ENCODE data around the gene ANKS4B.
"Not testable (repeated sequence)": the region's sequence is repeated elsewhere in the genome, so short reads cannot be mapped to it uniquely, and the experiment has no call there.

ANKS4B gene

DNA sequence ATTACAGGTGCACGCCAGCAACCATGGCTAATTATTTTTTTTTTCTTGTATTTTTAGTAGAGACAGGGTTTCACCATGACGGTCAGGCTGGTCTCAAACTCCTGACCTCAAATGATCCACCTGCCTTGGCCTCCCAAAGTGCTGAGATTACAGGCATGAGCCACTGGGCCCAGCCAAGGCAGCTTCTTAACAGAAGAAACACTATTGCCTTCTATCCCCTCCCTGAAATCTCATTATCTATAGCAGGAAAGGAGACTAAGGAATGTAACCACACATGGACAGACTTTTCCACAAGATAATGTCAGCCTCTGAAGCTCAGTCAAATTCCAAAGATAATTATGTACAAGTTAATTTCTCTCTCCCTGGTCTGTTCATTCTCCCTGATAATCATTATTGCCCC is 16.4 kb upstream of the ANKS4B start:
- DNase-seq (ENCODE audit: extremely low read depth in 1 of 2, low read depth in 1 of 2) = no peak

DNA sequence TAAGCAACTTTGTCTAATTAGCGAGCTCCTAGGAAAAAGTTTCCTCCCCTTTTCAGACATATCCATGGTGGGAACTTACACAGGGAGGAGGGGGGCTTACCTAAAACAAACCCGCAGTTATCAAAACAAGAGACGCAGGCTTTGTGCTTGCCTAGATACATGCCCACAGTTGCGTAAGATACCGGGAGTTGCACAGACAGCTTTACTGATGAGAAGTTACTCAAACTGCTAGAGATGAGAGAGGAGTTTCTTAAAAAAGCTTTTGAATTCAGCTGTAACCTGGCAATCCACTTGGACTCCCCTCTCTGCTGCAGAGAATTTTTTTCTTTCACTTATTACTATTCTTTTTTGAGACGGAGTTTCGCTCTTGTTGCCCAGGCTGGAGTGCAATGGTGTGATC is 15.3 kb upstream of the ANKS4B start:
- DNase-seq (ENCODE audit: extremely low read depth in 1 of 2, low read depth in 1 of 2) = no peak

DNA sequence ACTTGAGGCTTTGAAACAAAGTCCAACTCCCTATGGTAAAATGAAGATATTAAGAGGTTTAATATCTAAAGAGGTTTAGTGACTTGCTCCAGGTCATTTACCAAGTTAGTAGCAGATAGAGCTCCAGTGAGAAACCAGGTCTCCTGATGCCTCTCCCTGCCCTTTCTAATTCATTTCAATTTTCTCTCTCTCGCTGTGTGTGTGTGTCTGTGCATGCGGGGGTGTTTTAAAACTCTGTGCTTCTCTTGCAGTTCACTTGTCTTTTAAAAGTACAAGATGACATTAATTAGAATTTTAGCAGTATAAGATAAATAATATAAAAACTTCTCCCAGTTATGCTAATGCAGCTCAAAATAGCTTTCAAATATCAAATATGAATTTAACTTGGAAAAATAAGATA is 13.9 kb upstream of the ANKS4B start:
- DNase-seq (ENCODE audit: extremely low read depth in 1 of 2, low read depth in 1 of 2) = no peak

DNA sequence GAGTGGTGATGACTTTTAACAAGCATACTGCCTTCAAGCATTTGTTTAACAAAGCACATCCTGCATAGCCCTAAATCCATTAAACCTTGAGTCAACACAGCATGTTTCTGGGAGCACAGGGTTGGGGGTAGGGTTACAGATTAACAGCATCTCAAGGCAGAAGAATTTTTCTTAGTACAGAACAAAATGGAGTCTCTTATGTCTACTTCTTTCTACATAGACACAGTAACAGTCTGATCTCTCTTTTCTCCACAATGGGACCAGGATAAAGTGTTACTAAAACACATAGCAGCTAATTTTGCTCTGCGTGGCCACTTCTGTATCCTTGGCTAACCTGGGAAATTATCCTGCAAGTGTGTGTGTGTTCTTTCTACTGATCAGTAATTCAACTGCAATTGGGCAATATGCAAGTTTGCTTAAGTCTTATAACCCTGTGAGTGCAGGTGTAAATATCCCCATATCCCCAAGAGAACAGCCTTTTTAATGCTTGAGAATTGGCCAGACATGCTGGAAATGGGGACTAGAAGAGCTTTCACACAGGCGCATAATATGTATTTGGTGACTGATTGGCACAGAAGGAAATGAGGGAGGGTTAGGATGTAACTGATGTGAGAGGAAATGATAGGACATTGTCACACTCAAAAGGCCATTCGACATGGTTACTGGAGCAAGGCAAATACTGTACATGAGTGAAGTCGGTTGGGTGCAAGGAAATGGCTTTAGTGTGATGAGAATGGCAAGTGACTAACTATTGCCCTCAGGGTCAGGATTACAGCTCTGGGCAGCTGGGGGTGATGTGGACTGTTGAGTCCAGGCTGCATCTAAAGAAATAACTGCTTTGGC is 10.8 kb upstream of the ANKS4B start:
- DNase-seq (ENCODE audit: extremely low read depth in 1 of 2, low read depth in 1 of 2) = no peak

DNA sequence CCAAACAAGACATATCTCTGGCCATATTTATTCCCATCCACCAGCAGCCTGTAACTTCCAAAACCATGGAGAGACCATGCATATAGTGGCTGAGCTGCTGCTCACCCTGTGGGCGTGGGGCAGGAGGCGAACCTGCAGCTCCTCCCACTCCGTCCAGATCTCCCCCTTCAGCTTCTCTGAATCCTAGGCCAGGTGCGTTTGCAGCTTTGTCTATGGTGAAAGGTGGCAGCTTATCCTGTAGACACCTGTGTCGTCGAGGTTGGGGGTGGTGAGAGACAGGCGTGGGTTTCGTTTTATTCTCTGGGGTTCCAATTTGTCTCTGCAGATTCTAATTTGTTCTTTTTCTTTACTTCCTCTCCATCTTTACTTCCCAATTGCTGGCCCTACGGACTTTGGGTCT is 9.7 kb upstream of the ANKS4B start:
- no peak for DNase-seq (ENCODE audit: extremely low read depth in 1 of 2, low read depth in 1 of 2)

DNA sequence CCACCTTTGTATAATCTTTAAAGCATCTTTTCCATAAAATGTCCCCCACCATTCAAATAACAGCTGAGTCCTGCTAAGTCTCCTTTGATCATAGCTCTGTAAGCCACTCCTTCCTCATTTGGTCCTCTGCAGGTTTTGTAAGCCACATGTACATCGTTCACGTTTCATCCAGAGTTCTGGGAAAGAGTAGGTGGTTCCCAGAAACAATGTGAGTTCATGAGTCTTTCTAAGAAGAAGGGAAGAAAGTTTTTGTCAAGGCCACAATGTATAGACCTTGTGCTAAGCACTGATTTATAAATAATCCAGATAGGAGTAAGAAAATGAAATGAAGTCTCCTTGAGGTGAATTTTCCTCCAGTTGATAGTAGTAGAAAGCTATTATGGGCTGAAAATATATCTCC is 8.7 kb upstream of the ANKS4B start:
- no peak for DNase-seq (ENCODE audit: extremely low read depth in 1 of 2, low read depth in 1 of 2)

DNA sequence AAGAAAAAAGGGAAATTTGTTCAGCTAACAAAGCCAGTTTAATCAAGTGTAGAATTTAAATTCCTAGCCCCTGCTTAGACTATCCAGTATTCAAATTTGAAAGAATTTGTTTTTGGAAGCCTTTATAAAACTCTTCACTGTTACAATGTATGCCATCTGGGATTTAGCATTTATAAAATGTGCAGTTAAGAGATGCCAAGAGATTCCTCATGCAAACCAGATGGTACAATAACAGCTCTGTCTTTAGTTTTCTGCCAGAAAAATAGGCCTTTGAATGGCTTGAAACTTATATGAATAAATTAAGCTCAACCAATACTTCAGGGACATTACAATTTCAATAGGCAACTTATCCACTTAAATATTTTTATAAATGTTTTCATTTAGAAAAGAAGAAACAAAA is 6.8 kb upstream of the ANKS4B start:
- no peak for DNase-seq (ENCODE audit: extremely low read depth in 1 of 2, low read depth in 1 of 2)

DNA sequence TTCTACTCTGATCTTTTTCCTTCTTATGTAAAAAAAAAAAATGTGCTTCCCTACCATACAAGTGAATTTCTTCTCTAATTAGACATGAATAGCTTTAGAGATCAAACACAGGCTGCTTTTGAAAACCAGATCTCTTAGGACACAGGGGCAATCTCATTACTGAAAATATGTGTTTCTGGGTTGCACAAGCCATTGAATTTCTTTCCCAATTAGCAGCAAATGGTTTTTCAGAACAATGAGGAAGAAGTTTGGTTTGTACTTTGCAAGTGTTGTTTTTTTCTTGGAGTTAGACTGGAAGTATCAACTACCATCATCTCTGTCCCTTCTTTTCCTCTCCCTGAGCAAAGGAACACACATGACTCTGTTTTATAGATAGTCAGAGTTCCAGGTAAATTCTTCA is 5.6 kb upstream of the ANKS4B start:
- no peak for DNase-seq (ENCODE audit: extremely low read depth in 1 of 2, low read depth in 1 of 2)

DNA sequence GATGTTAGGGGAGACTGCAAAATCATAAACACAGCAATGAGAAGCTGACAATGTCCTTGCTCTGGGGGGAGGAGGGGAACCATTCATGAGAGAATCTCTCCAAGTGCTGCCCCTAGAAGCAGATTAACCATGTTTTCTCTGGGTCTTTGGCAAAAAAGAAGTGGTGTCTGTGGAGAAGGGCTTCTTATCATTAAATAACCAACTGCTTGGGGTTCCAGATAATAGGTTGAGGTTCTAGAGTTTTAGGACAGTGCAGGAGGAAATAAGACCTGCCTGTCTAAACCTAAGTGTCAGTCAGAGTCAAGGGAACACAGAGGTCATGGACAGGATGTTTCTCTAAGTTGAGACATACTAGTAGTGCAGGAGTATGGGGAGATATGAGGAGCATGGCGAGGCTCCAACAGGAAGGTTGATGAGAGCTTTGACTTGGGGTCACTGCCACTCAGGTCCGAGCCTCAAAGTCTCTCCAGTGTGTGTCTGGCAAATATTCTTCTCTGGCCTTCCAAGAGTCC is 5.1 kb upstream of the ANKS4B start:
- no peak for DNase-seq (ENCODE audit: extremely low read depth in 1 of 2, low read depth in 1 of 2)

DNA sequence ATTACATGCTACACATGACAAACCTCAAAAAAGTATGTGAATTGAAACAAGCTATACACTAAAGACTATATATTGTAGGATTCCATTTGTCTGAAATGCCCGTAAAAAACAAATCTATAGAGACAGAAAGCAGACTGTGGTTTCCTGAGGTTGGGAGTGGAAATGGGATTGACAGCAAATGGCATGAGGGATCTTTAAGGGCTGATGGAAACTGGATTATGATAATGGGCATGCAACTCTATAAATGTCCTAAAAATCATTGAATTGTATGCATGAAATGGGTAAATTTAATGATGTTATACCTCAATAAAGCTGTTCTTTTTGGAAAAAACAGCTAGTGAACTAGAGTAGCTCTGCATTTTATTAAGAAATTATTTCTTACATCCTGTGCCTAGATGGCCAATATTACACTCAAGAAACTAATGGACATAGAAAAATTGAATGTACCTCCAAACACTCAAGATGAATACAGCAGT is 416 bp upstream of the ANKS4B start:
- DNase-seq (ENCODE audit: extremely low read depth in 1 of 2, low read depth in 1 of 2) = no peak

DNA sequence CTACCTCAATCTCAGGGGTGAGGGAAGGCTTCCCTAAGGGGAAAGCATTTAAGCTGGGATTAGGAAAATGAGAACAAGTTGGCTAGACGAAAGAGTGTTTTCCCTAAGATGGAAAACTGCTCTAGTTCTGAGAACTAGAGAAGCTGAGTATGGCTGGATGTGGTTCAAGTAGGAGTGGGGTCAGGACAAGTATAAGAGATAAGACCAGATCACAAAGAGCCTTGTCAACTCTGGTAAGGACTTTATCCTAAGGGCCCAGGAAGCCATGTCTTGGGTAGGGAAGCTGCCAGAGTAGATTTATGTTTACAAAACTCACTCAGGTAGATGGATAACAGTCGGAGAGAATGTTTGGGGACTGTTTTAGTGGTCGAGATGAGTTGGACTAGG is 1.7 kb downstream of the ANKS4B start:
- DNase-seq (ENCODE audit: extremely low read depth in 1 of 2, low read depth in 1 of 2) = no peak

DNA sequence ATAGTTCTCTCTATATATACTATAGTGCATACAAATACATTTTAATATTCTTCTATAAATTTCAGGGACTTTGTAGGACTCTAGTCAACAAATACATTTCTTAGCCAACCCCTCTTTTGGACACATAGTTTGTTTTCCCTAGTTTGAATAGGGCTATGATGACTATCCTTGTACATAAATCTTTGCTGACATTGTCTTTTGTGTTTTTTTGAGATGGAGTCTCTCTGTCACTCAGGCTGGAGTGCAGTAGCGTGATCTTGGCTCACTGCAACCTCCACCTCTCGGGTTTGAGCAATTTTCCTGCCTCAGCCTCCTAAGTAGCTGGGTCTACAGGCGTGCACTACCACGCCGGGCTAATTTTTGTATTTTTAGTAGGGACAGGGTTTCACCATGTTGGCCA is 3.3 kb downstream of the ANKS4B start:
- no peak for DNase-seq (ENCODE audit: extremely low read depth in 1 of 2, low read depth in 1 of 2)

DNA sequence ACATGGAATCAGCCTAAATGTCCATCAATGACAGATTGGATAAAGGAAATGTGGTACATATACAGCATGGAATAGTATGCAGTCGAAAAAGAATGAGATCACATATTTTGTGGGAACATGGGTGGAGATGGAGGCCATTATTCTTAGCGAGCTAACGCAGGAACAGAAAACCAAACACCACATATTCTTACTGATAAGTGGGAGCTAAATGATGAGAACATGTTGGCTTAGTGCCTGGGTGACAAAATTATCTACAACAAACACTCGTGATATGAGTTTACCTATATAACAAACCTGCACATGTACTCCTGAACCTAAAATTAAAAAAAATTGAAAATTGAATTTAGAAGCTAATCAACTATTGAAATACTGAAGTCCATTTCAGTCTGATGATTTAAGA is 6.1 kb downstream of the ANKS4B start:
- no peak for DNase-seq (ENCODE audit: extremely low read depth in 1 of 2, low read depth in 1 of 2)

DNA sequence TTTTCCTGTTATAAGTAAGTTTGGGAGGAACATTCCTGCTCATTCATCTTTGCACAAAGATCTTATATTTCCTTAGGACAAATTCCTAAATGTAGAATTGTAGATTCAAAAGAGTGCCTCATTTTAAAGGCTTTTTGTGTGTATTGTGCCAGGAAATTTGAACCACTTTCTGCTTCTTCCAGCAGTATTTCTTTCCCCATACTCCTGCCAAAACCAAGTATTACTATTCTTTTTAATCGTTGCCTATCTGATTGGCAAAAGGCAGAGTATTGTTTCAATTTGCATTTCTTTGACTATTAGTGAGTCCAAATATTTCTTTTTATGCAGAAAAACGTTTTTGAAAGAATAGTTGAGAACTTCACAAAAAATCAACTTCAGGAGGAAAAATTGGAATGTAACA is 9.3 kb downstream of the ANKS4B start:
- no peak for DNase-seq (ENCODE audit: extremely low read depth in 1 of 2, low read depth in 1 of 2)

DNA sequence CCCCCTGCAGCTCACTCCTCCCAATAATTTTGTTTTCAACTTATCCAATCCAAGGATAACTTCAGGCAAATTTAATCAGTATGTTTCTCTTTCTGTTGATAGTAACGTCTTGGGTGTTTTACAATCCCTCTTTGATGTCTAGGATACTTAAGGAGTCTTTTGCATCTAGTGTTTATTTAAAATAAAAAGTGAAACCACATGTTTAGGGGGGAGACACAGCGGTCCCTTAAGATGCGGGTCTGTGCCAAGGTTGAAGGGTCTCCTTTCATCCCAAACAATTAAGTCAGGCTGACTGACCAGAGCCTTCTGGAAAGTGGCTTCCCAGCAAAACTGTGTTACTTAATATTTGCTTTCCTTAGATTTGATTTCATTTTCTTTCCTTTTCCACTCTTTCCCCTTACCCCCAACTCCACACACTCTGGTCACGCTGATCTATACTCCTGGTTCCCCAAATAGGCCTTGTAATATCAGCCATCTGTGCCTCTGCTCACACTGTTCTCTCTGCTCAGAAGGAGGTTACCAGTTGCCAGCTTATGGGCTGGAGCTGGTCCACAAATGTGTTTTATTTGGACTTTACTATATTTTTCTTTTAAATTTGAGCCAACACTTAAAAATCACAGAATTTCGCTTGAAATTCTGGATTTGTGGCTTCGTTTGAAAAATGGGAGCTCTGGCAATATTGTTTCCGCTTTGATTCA is 11.2 kb downstream of the ANKS4B start:
- DNase-seq (ENCODE audit: extremely low read depth in 1 of 2, low read depth in 1 of 2) = no peak

DNA sequence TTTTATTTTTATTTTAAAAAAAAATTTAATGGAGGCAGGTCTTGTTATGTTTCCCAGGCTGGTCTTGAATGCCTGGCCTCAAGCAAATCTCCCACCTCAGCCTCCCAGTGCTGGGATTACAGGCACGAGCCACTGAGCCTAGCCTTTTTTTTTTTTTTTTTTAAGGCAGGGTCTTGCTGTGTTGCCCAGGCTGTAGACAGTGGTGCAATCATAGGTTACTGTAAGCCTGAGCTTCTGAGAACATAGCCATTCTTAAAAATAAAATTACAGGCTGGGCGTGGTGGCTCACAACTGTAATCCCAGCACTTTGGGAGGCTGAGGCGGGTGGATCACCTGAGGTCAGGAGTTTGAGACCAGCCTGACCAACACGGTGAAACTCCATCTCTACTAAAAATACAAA is 14.7 kb downstream of the ANKS4B start:
- DNase-seq (ENCODE audit: extremely low read depth in 1 of 2, low read depth in 1 of 2) = not testable (repeated sequence)

DNA sequence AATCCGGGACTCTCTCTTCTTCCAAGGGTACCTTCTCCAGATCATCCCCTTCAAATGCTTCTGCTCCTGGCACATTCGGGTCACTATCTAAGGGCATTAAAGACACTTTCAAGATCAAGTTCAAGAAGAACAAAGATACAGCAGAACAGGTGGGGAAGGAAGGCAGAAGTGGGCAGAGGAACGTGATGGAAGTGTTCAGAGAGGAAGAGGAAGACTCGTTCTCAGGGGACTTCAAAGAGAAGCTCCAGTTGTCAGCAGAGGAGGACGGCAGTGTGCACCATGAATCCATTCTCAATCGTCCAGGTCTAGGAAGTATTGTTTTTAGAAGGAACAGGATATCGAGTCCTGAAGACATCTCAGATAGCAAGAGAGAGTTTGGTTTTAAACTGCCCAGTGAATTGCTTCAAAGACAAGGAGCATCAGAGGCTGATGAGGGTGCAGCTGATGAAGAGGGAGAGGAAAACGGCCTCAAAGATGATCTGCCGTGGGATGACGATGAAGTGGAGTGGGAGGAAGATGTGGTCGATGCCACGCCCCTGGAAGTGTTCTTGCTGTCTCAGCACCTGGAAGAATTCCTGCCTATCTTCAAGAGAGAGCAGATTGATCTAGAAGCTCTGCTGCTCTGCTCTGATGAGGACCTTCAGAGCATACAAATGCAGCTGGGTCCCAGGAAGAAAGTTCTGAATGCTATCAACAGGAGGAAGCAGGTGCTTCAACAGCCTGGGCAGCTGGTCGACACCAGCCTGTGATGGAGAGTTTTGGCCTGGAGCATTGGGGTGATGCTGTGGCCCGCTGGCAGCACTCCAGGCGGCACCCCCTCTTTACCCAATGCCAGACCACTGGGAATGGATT is 16.8 kb downstream of the ANKS4B start:
- no peak for DNase-seq (ENCODE audit: extremely low read depth in 1 of 2, low read depth in 1 of 2)

DNA sequence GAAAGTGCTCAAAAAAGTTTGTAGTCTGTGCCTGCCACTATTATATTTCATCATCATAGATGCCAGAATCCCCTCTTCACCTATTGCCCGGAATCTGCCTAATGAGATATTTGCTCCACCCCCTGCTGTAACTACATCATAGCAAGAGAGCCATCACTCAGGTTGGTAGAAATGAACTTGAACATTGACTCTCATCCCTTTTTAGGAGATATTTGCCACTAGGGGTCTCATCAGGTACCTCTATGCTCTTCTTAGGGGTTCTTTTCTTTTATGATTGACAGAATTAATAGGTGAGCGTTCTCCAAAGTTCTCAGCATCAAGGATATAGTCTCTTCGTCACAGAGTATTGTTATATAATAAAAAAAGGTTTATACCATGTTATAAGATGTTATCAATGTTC is 20.0 kb downstream of the ANKS4B start:
- no peak for DNase-seq (ENCODE audit: extremely low read depth in 1 of 2, low read depth in 1 of 2)

DNA sequence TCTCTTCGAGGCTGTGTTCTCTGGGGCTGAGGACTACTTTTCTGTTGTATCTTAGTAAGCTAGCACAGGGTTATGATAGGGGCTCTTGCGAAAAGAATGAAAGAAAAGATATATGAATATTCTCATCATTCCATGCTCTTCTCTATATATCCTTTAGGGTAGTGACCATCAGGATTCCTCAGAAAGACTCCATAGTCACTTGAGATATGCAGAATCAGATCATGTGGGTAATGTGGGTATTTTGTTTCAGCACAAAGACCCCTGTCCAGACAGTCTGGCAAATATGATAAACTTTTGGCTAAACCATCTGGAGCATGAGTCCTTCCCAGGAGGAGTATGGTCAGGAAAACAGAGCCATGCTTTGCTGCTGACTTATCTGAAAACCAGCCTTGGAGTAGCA is 23.1 kb downstream of the ANKS4B start:
- DNase-seq (ENCODE audit: extremely low read depth in 1 of 2, low read depth in 1 of 2) = no peak

DNA sequence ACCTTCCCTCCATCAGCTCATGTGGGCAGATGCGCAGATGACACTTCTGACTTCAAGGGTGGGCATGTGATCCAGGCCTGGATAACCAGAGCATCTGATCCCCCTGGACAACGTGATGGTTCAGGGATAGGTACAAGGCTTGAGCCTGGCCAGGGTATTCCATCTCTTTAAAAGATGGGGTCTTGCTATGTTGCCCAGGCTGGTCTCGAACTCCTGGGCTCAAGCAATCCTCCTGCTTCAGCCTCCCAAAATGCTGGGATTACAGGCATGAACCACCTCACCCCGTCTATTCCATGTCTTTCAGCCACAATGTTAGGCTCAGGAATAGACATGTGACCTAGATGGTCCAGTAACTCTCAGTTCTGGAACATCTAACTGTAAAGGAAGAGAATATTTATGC is 23.8 kb downstream of the ANKS4B start:
- no peak for DNase-seq (ENCODE audit: extremely low read depth in 1 of 2, low read depth in 1 of 2)

Measured in activated CD8-positive, alpha-beta memory T cell treated with anti-CD3 and anti-CD28 coated beads for 1 hour (primary cell).